Measurements from ENCODE around the gene RUNX1. TPM values are rescaled to one million over a fixed set of nuclear protein-coding genes. Genes with fewer than 3 reads are reported as not detected.

The RUNX1 gene
- polyA plus RNA-seq, 3 donors: 6.2 to 49.7 (median 8.7) TPM

GRCh38 chr21:34869545-34869944 is 179.6 kb downstream of the RUNX1 start:
- intact Hi-C loops (cut with micrococcal nuclease): loop anchor here in 1 of 2 donors (5.0 kb wide), 2 partner anchors 62 to 122 kb away; no protein-coding TSS in a partner anchor
- H3K27ac Mint-ChIP-seq: no peak overlapping the region
- H3K9me3 ChIP-seq (replicated peaks in 1 of 2; ENCODE audit: control insufficient read depth in 1 of 2, insufficient read depth in 1 of 2, low read length in 2 of 2): no peaks in the 10 kb centered on the region

GRCh38 chr21:34867785-34868184 is 181.3 kb downstream of the RUNX1 start:
- Mint-ChIP-seq H3K36me3 (peaks cover 90 to 94% of the 10 kb centered on the region in 2 donors), H3K9me3 (peaks cover 0 to 2% (median 0%) of the 10 kb centered on the region in 7 donors), H3K27ac (peak overlapping the region in 3 of 7 donors; percentile 0 to 45 (median 24)), H3K4me1 (peaks cover 54% of the 10 kb centered on the region), H3K4me3 (peak overlapping the region in 1 of 2 donors; percentile 8), H3K27me3 (ENCODE audit: low read depth in 3 of 3) (peaks cover 10 to 17% (median 11%) of the 10 kb centered on the region in 3 donors)
- Histone ChIP-seq H4K20me1 (ENCODE audit: insufficient read depth, low read length) (peaks cover 100% of the 10 kb centered on the region), H3K4me3 (replicated peaks in 1 of 3; ENCODE audit: low read depth in 2 of 3, low read length in 3 of 3) (no peak overlapping the region), H3K9me3 (replicated peaks in 1 of 2; ENCODE audit: control insufficient read depth in 1 of 2, insufficient read depth in 1 of 2, low read length in 2 of 2) (no peaks in the 10 kb centered on the region), H3K27me3 (ENCODE audit: control insufficient read depth in 2 of 2, insufficient read depth in 2 of 2, low read length in 2 of 2) (peaks cover 0 to 3% of the 10 kb centered on the region in 2 donors), H2AFZ (ENCODE audit: insufficient read depth, low read depth, low read length, poor library complexity, severe bottlenecking) (no peak overlapping the region), H3K4me2 (replicated peaks; ENCODE audit: extremely low read depth, low read length, poor library complexity, severe bottlenecking) (no peak overlapping the region), H3K9ac (ENCODE audit: insufficient read depth, low read length, poor library complexity, severe bottlenecking) (no peak overlapping the region), H3K79me2 (ENCODE audit: insufficient read depth, low read length) (peaks cover 80% of the 10 kb centered on the region), H3K36me3 (replicated peaks in 1 of 2; ENCODE audit: control insufficient read depth in 1 of 2, insufficient read depth in 2 of 2, low read length in 2 of 2) (peaks cover 63 to 83% of the 10 kb centered on the region in 2 donors), H3K4me1 (ENCODE audit: control insufficient read depth in 1 of 2, insufficient read depth in 2 of 2, low read length in 2 of 2) (peaks cover 38 to 39% of the 10 kb centered on the region in 2 donors), H3K27ac (ENCODE audit: low read depth in 1 of 2, low read length in 2 of 2) (no peak overlapping the region)
- DNase-seq: no peak
- intact Hi-C loops (cut with micrococcal nuclease): loop anchor here in 1 of 2 donors (2.0 to 5.0 kb wide), 3 partner anchors 13 to 120 kb away; no protein-coding TSS in a partner anchor
- WGBS (ENCODE audit: insufficient coverage): 96% methylated on average over 4 of the region's 4 CpGs
- TF ChIP-seq CTCF (IDR thresholded peaks at IDR 0.05): no peak

More at GRCh38 chr21:34869545-34869944, 179.6 kb downstream of the RUNX1 start:
- TF ChIP-seq CTCF (IDR thresholded peaks at IDR 0.05): no peak
- Mint-ChIP-seq H3K4me3 (no peak overlapping the region), H3K36me3 (peaks cover 91 to 94% of the 10 kb centered on the region in 2 donors), H3K4me1 (peaks cover 49% of the 10 kb centered on the region), H3K9me3 (peaks cover 0 to 2% (median 0%) of the 10 kb centered on the region in 7 donors), H3K27me3 (ENCODE audit: low read depth in 3 of 3) (peaks cover 3 to 12% (median 6%) of the 10 kb centered on the region in 3 donors)
- peaks cover 80% of the 10 kb centered on the region for H3K79me2 ChIP-seq (ENCODE audit: insufficient read depth, low read length)
- no peak overlapping the region for H3K4me3 ChIP-seq (replicated peaks in 1 of 3; ENCODE audit: low read depth in 2 of 3, low read length in 3 of 3)
- H3K9ac ChIP-seq (ENCODE audit: insufficient read depth, low read length, poor library complexity, severe bottlenecking): no peak overlapping the region
- peaks cover 0 to under 1% of the 10 kb centered on the region in 2 donors for H3K27me3 ChIP-seq (ENCODE audit: control insufficient read depth in 2 of 2, insufficient read depth in 2 of 2, low read length in 2 of 2)
- peaks cover 69 to 83% of the 10 kb centered on the region in 2 donors for H3K36me3 ChIP-seq (replicated peaks in 1 of 2; ENCODE audit: control insufficient read depth in 1 of 2, insufficient read depth in 2 of 2, low read length in 2 of 2)
- H4K20me1 ChIP-seq (ENCODE audit: insufficient read depth, low read length): peaks cover 100% of the 10 kb centered on the region
- WGBS (ENCODE audit: insufficient coverage): 99% methylated on average over 5 of the region's 7 CpGs
- no peak overlapping the region for H3K27ac ChIP-seq (ENCODE audit: low read depth in 1 of 2, low read length in 2 of 2)
- no peak overlapping the region for H2AFZ ChIP-seq (ENCODE audit: insufficient read depth, low read depth, low read length, poor library complexity, severe bottlenecking)
- no peak overlapping the region for H3K4me2 ChIP-seq (replicated peaks; ENCODE audit: extremely low read depth, low read length, poor library complexity, severe bottlenecking)
- peaks cover 35 to 36% of the 10 kb centered on the region in 2 donors for H3K4me1 ChIP-seq (ENCODE audit: control insufficient read depth in 1 of 2, insufficient read depth in 2 of 2, low read length in 2 of 2)
- no peak for DNase-seq
